ENCODE results near the gene ANXA6.
"Not testable (repeated sequence)": the region's sequence is repeated elsewhere in the genome, so short reads cannot be mapped to it uniquely, and the experiment has no call there.

The ANXA6 gene

GRCh38 chr5:151181818-151182523 is 24.4 kb upstream of the ANXA6 start:
- DNase-seq (ENCODE audit: low read depth in 2 of 2, low spot score in 1 of 2), result no peak

- no peak for DNase-seq (ENCODE audit: low read depth in 2 of 2, low spot score in 1 of 2)
These were observed 22.7 kb upstream of the ANXA6 start for GRCh38 chr5:151180291-151180690.

GRCh38 chr5:151179489-151179840 is 21.9 kb upstream of the ANXA6 start:
- DNase-seq (ENCODE audit: low read depth in 2 of 2, low spot score in 1 of 2), result no peak

- no peak for DNase-seq (ENCODE audit: low read depth in 2 of 2, low spot score in 1 of 2)
These were observed 21.4 kb upstream of the ANXA6 start for GRCh38 chr5:151178777-151179488.

- DNase-seq (ENCODE audit: low read depth in 2 of 2, low spot score in 1 of 2), result no peak
These were observed 20.8 kb upstream of the ANXA6 start for GRCh38 chr5:151178372-151178771.

- not testable (repeated sequence) for DNase-seq (ENCODE audit: low read depth in 2 of 2, low spot score in 1 of 2)
These were observed 18.7 kb upstream of the ANXA6 start for GRCh38 chr5:151176268-151176667.

GRCh38 chr5:151174612-151175101 is 17.1 kb upstream of the ANXA6 start:
- DNase-seq (ENCODE audit: low read depth in 2 of 2, low spot score in 1 of 2), result no peak

GRCh38 chr5:151173711-151174611 is 16.4 kb upstream of the ANXA6 start:
- DNase-seq (ENCODE audit: low read depth in 2 of 2, low spot score in 1 of 2), result no peak

- DNase-seq (ENCODE audit: low read depth in 2 of 2, low spot score in 1 of 2), result no peak
These were observed 13.9 kb upstream of the ANXA6 start for GRCh38 chr5:151171529-151171928.

- DNase-seq (ENCODE audit: low read depth in 2 of 2, low spot score in 1 of 2), result no peak
These were observed 11.2 kb upstream of the ANXA6 start for GRCh38 chr5:151168602-151169344.

- no peak for DNase-seq (ENCODE audit: low read depth in 2 of 2, low spot score in 1 of 2)
These were observed 9.4 kb upstream of the ANXA6 start for GRCh38 chr5:151167022-151167421.

GRCh38 chr5:151164687-151165392 is 7.3 kb upstream of the ANXA6 start:
- DNase-seq (ENCODE audit: low read depth in 2 of 2, low spot score in 1 of 2), result peak; percentile 60 to 63

GRCh38 chr5:151162776-151163175 is 5.2 kb upstream of the ANXA6 start:
- DNase-seq (ENCODE audit: low read depth in 2 of 2, low spot score in 1 of 2), result no peak

- no peak for DNase-seq (ENCODE audit: low read depth in 2 of 2, low spot score in 1 of 2)
These were observed 2.2 kb upstream of the ANXA6 start for GRCh38 chr5:151159649-151160373.

- no peak for DNase-seq (ENCODE audit: low read depth in 2 of 2, low spot score in 1 of 2)
These were observed 695 bp upstream of the ANXA6 start for GRCh38 chr5:151158287-151158661.

- no peak for DNase-seq (ENCODE audit: low read depth in 2 of 2, low spot score in 1 of 2)
These were observed 815 bp downstream of the ANXA6 start for GRCh38 chr5:151156507-151157420.

GRCh38 chr5:151155775-151156506 is 1.6 kb downstream of the ANXA6 start:
- no peak for DNase-seq (ENCODE audit: low read depth in 2 of 2, low spot score in 1 of 2)
